Heart right ventricle (tissue), 16 donors: ENCODE results near the gene ABCA7. TPM values are rescaled to one million over a fixed set of nuclear protein-coding genes. Genes with fewer than 3 reads are reported as not detected.

Source experiments
- ATAC-seq, 8 donors: fragments of 200-7000 bp; cut with Tn5 transposase; one replicate each; pipeline ENCODE4 v1.9.1; 2020; ENCODE audit warnings: mild to moderate bottlenecking in 8 of 8, moderate library complexity in 8 of 8, moderate number of reproducible peaks in 1 of 8
- DNase-seq, 2 donors: peaks; one replicate each; pipeline ENCODE4 v3.0.0-alpha.2; 2020
- H3K27ac ChIP-seq, 10 donors: fragments of 200-600 bp; sonication (generic) in 2 of 10; one replicate each; pipeline versions ENCODE4 v1.5.0 to v1.8.0; 2020 to 2022; ENCODE audit warnings: mild to moderate bottlenecking in 3 of 10
- H3K27me3 ChIP-seq, 7 donors: fragments of 200-600 bp; one replicate each; pipeline ENCODE4 v1.8.0; 2021 to 2022; ENCODE audit warnings: mild to moderate bottlenecking in 2 of 7
- H3K36me3 ChIP-seq, 9 donors: fragments of 200-600 bp; sonication (generic) in 1 of 9; one replicate each; pipeline versions ENCODE4 v1.5.0 to v1.8.0; 2020 to 2022; ENCODE audit warnings: mild to moderate bottlenecking in 2 of 9
- H3K4me1 ChIP-seq, 9 donors: fragments of 200-600 bp; sonication (generic) in 1 of 9; one replicate each; pipeline versions ENCODE4 v1.5.0 to v1.8.0; 2020 to 2022; ENCODE audit warnings: mild to moderate bottlenecking in 4 of 9
- H3K4me3 ChIP-seq, 10 donors: fragments of 200-600 bp; sonication (generic) in 2 of 10; one replicate each; pipeline versions ENCODE4 v1.5.0 to v1.8.0; 2020 to 2022; ENCODE audit warnings: mild to moderate bottlenecking in 7 of 10, moderate library complexity in 2 of 10
- H3K9me3 ChIP-seq, 11 donors: fragments of 200-600 bp in 10 of 11; sonication (generic) in 2 of 11; one replicate each; pipeline versions ENCODE4 v1.5.0 to v1.8.0; 2013 to 2022; ENCODE audit warnings: mild to moderate bottlenecking in 2 of 11, control low read depth in 1 of 11, moderate library complexity in 1 of 11
- WGBS, 2 donors: extraction: QIAGEN DNeasy Blood & Tissue Kit; methylation state at CpG; one replicate each; pipeline ENCODE4 v1.1.7; 2013; ENCODE audit warnings: inconsistent platforms in 1 of 2; 5-methylcytosine and 5-hydroxymethylcytosine counted together
- intact Hi-C, 10 donors: fragments of 100-400 bp; cut with DNase I; formaldehyde crosslinking; loops; one replicate each; pipeline versions ENCODE4 v1.11.1 to v1.14.2; 2022
- polyA plus RNA-seq, 2 donors: library from polyadenylated mRNA; stranded (reverse); fragments of 200-250 nt; gene quantifications; one replicate each; pipeline ENCODE4 v1.2.3, GENCODE V29; 2013
- total RNA-seq, 10 donors: library from RNA; stranded (reverse); fragmentation: NEBNext Ultra II Directional in 3 of 10; extraction: Animal tissue kit (Norgen Biotek cat#: 25700) in 3 of 10; gene quantifications; one replicate each; pipeline versions ENCODE4 v1.2.1 to v1.2.4, GENCODE V29; 2021 to 2023
- TF ChIP-seq, protein P1 (sequence below), 9 donors: fragments of 200-600 bp; sonication (generic) in 2 of 9; IDR thresholded peaks; one replicate each; pipeline versions ENCODE4 v1.5.0 to v1.8.0; 2021 to 2022; ENCODE audit warnings: antibody characterized with exemption in 9 of 9, mild to moderate bottlenecking in 5 of 9, moderate library complexity in 1 of 9
- donor health status: Arrhythmogenic right ventricular cardiomyopathy.
- donor health status: ischemic (EF 13 %, LVEDD 7.1; RV severe dilation, severe dysfunction).
- donor health status: healthy with polysubstance abuse.
- donor health status: DM: no; HTN: yes; CAD: no.
- donor health status: DM: no; HTN: no; CAD: no.
- donor health status: ischemic (EF 25% LVEDD 6.9; RV normal size, moderate dysfunction).
- donor health status: ischemic (EF 25% LVEDD 5.7; RV mildly dilated, moderate dysfunction).
- donor health status: healthy.
- donor health status: DM: yes; HTN: yes; CAD: no.
- donor health status: Ischemic cardiomyopathy.
- donor health status: ischemic (EF 35%, LVEDD 5.7; RV mildly dilated, moderate dysfunction).
- donor health status: nonischemic (EF 11% LVEDD 7.7; RV severe dilation, severe dysfunction).
- donor health status: DM: yes; HTN: yes; CAD: no.
- donor health status: PGD.
- donor health status: ischemic (EF 29% LVEDD 5.4; RV normal size, mild dysfunction).
- donor health status: nonischemic (EF 23%, LVEDD 6.1; RV moderate dilation, normal function).

ABCA7 gene
- total and polyA plus RNA-seq, 12 donors: 2.7 to 23.4 (median 5.6) TPM

DNA sequence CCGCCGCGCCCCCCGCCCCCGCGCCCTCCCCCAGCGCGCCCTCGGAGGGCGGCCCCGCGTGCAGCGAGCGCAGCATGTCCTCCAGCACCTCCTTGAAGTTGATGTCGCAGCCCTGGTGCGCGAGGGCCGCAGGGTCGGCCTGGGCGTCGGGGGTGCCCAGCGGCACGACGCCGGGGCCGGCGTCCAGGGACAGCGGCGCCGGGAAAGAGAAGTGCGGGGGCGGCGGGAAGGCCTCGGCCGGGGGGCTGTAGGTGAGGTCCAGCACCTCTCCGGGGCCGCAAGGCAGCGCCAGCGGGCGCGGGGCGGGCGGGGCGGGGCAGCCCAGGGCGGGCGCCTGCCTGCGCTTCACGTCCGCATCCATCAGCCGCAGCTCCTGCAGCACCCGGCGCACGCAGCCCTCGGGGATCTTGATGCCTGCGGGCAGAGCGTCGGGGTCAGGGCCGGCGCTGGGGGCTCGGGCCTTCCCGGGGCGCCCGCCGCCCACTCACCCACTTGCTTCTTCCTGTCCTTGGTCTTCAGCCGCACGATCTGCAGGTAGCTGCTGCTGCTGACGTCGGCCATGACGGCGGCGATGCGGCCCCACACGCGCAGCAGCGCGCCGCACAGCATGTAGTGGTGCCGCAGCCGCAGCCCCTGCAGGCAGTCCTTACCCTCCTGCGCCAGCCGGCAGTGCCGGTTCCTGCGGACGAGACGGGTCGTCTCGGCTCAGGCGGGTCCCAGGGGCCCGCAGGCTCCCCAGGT, 68.6 kb downstream of the ABCA7 start:
- Histone ChIP-seq H3K4me3 (peak overlapping the region in 1 of 10 donors; percentile 38), H3K9me3 (no peaks in the 10 kb centered on the region), H3K36me3 (peaks cover 0 to 73% (median 31%) of the 10 kb centered on the region in 9 donors), H3K4me1 (peaks cover 18 to 55% (median 32%) of the 10 kb centered on the region in 9 donors), H3K27me3 (no peaks in the 10 kb centered on the region), H3K27ac (peak overlapping the region in 1 of 10 donors; percentile 72)
- WGBS, 2 donors: 92 to 94% methylated on average over 57 to 89 of the region's 89 CpGs
- TF ChIP-seq, protein P1, sequence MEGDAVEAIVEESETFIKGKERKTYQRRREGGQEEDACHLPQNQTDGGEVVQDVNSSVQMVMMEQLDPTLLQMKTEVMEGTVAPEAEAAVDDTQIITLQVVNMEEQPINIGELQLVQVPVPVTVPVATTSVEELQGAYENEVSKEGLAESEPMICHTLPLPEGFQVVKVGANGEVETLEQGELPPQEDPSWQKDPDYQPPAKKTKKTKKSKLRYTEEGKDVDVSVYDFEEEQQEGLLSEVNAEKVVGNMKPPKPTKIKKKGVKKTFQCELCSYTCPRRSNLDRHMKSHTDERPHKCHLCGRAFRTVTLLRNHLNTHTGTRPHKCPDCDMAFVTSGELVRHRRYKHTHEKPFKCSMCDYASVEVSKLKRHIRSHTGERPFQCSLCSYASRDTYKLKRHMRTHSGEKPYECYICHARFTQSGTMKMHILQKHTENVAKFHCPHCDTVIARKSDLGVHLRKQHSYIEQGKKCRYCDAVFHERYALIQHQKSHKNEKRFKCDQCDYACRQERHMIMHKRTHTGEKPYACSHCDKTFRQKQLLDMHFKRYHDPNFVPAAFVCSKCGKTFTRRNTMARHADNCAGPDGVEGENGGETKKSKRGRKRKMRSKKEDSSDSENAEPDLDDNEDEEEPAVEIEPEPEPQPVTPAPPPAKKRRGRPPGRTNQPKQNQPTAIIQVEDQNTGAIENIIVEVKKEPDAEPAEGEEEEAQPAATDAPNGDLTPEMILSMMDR (IDR thresholded peaks at IDR 0.05): no peak
- intact Hi-C loops: loop anchor here in 1 of 10 donors (2.0 kb wide), 1 partner anchor 40 kb away; no protein-coding TSS in a partner anchor
- ATAC-seq (no peak), DNase-seq (no peak)

DNA sequence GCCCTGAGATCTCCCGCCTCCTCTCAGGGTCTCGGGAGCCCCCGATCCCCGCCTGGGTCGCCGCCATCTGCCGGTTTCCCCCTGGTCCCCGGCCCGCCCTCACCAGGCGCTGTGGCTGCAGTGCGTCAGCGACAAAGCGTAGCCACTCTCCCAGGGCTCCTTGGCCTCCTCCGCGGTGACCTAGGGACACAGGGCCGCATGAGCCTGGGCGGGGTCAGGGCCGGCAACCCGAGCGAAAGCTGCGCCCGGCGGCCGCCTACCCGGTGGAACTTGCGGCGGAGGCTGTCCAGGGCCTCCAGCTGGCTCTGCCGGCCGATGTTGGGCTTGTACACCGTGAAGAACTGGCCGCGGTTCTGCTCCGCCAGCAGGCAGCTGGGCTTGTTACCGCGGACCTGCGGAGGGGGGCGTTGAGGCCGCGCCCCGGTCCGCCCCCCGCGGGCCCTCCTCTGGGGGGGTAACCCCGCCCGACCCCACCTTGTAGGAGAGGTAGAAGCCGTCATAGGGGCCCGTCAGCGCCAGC, 69.2 kb downstream of the ABCA7 start:
- intact Hi-C loops: loop anchor here in 1 of 10 donors (2.0 kb wide), 1 partner anchor 40 kb away; no protein-coding TSS in a partner anchor
- peak overlapping the region in 1 of 10 donors; percentile 72 for H3K27ac ChIP-seq
- TF ChIP-seq, protein P1 (IDR thresholded peaks at IDR 0.05): no peak
- H3K4me3 ChIP-seq: peak overlapping the region in 1 of 10 donors; percentile 38
- no peak for DNase-seq
- no peak for ATAC-seq
- no peaks in the 10 kb centered on the region for H3K27me3 ChIP-seq
- peaks cover 22 to 60% (median 37%) of the 10 kb centered on the region in 9 donors for H3K4me1 ChIP-seq
- peaks cover 0 to 80% (median 31%) of the 10 kb centered on the region in 9 donors for H3K36me3 ChIP-seq
- 90 to 91% methylated on average over 45 to 48 of the region's 48 CpGs for WGBS, 2 donors
- no peaks in the 10 kb centered on the region for H3K9me3 ChIP-seq

DNA sequence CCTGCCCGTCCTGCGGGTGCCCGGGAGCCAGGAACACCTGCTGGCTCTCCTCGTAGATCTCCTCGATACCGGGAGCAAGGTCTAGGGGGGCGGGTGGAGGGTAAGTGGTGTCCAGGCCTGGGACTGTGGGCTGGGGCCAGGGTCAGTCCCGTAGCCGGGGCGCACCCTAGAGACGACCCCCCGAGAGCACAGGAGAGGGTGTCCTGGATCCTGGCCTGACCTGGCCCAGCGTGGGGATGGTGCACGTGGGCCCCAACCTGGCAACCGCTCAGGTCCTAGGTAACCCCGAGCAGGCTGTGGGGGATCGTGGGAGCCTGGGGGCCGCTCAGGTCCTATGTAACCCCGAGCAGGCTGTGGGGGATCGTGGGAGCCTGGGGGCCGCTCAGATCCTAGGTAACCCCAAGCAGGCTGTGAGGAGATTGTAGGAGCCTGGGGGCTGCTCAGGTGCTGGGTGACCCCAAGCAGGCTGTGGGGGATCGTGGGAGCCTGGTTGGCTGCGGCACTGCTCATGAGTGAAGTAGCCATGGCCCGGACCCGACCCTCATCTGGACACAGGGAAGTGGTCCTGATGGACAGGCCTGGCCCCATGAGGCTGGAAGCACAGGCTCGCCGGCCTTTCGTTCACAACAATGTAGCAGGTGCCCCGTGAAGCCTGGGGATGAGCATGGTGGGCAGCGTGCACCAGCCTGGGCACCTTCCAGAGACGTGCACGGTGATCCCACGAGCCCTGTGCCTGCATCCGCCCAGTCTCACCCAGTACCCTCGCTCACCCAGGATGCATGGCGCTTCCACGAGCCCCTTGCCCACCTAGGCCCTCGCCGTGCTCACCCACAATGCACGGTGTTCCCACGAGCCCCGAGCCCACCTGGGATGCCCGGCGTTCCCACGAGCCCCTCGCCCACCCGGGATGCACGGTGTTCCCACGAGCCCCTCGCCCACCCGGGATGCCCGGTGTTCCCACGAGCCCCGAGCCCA, 70.1 kb downstream of the ABCA7 start:
- TF ChIP-seq, protein P1 (IDR thresholded peaks at IDR 0.05): no peak
- peaks cover 0 to 89% (median 31%) of the 10 kb centered on the region in 9 donors for H3K36me3 ChIP-seq
- WGBS, 2 donors: 94% methylated on average over 54 of the region's 54 CpGs
- ATAC-seq (no peak), DNase-seq (no peak)
- no peak overlapping the region for H3K4me3 ChIP-seq
- H3K9me3 ChIP-seq: no peaks in the 10 kb centered on the region
- H3K4me1 ChIP-seq: peaks cover 21 to 58% (median 36%) of the 10 kb centered on the region in 9 donors
- no peaks in the 10 kb centered on the region for H3K27me3 ChIP-seq
- intact Hi-C loops: loop anchor here in 9 of 10 donors (2.0 to 5.0 kb wide), 3 partner anchors 39 to 82 kb away; partner anchors contain the start of gene SBNO2 (in 1 of the 9)
- H3K27ac ChIP-seq: no peak overlapping the region
